GM12872 (cell line): ENCODE measurements around the gene DNAAF8.

Experiments used
- CTCF ChIP-seq: IDR thresholded peaks from 3 replicates; pipeline ENCODE4 v1.5.1; 2011; ENCODE audit warnings: low read depth, mild to moderate bottlenecking, low read length, moderate library complexity; ENCODE audit not compliant: insufficient read depth

Gene DNAAF8

GRCh38 chr16:4723071-4723767, 11.1 kb upstream of the DNAAF8 start:
- TF ChIP-seq CTCF = no peak

GRCh38 chr16:4724661-4725270, 9.6 kb upstream of the DNAAF8 start:
- no peak for TF ChIP-seq CTCF

- no peak for TF ChIP-seq CTCF
Observed at GRCh38 chr16:4726616-4727015, 7.7 kb upstream of the DNAAF8 start.

GRCh38 chr16:4728676-4729075, 5.7 kb upstream of the DNAAF8 start:
- TF ChIP-seq CTCF = no peak

- TF ChIP-seq CTCF = no peak
Observed at GRCh38 chr16:4729876-4730275, 4.5 kb upstream of the DNAAF8 start.

GRCh38 chr16:4733211-4733742, 1.1 kb upstream of the DNAAF8 start:
- TF ChIP-seq CTCF = no peak

- no peak for TF ChIP-seq CTCF
Observed at GRCh38 chr16:4733747-4734062, 632 bp upstream of the DNAAF8 start.
